ENCODE results near the gene HSP90AB1.

HSP90AB1 gene

GRCh38 chr6:44232676-44233566 is 14.0 kb upstream of the HSP90AB1 start:
- Histone ChIP-seq H3K79me2 (ENCODE audit: low read length) (peaks cover 8% of the 10 kb centered on the region), H4K20me1 (ENCODE audit: insufficient read depth, low read length) (peaks cover 15% of the 10 kb centered on the region), H3K4me2 (ENCODE audit: low read length) (no peak overlapping the region), H3K27ac (ENCODE audit: low read length) (no peak overlapping the region), H3K4me3 (ENCODE audit: low read length) (no peak overlapping the region), H3K9ac (ENCODE audit: low read length) (no peak overlapping the region), H3K9me3 (ENCODE audit: insufficient read depth, low read length) (no peaks in the 10 kb centered on the region), H3K4me1 (ENCODE audit: low read length) (peaks cover 8% of the 10 kb centered on the region), H3K36me3 (replicated peaks; ENCODE audit: low read depth, low read length) (peaks cover 61% of the 10 kb centered on the region), H3K27me3 (ENCODE audit: low read depth, low read length) (no peaks in the 10 kb centered on the region), H2AFZ (ENCODE audit: low read depth, low read length) (no peak overlapping the region)
- TF ChIP-seq EZH2phosphoT487 (IDR thresholded peaks at IDR 0.05; ENCODE audit: low read depth) (no peak), CTCF (IDR thresholded peaks at IDR 0.05; ENCODE audit: low read depth, low read length) (no peak)

- peaks cover 1% of the 10 kb centered on the region; the same call in 1 of the 2 replicates for H3K79me2 ChIP-seq (ENCODE audit: low read length)
- TF ChIP-seq CTCF (IDR thresholded peaks at IDR 0.05; ENCODE audit: low read depth, low read length) (no peak), EZH2phosphoT487 (IDR thresholded peaks at IDR 0.05; ENCODE audit: low read depth) (no peak)
- no peak overlapping the region for H3K9ac ChIP-seq (ENCODE audit: low read length)
- H3K36me3 ChIP-seq (replicated peaks; ENCODE audit: low read depth, low read length) = peaks cover 54% of the 10 kb centered on the region
- H3K4me2 ChIP-seq (ENCODE audit: low read length) = no peak overlapping the region
- H3K9me3 ChIP-seq (ENCODE audit: insufficient read depth, low read length) = no peaks in the 10 kb centered on the region
- no peak overlapping the region for H3K27ac ChIP-seq (ENCODE audit: low read length)
- peaks cover 14% of the 10 kb centered on the region for H3K4me1 ChIP-seq (ENCODE audit: low read length)
- H3K4me3 ChIP-seq (ENCODE audit: low read length) = no peak overlapping the region
- peaks cover 11% of the 10 kb centered on the region for H4K20me1 ChIP-seq (ENCODE audit: insufficient read depth, low read length)
- no peaks in the 10 kb centered on the region for H3K27me3 ChIP-seq (ENCODE audit: low read depth, low read length)
- no peak overlapping the region for H2AFZ ChIP-seq (ENCODE audit: low read depth, low read length)
Observed at GRCh38 chr6:44233567-44234100, 13.3 kb upstream of the HSP90AB1 start.

GRCh38 chr6:44234101-44235025 is 12.5 kb upstream of the HSP90AB1 start:
- no peaks in the 10 kb centered on the region for H3K27me3 ChIP-seq (ENCODE audit: low read depth, low read length)
- no peak overlapping the region for H3K4me2 ChIP-seq (ENCODE audit: low read length)
- H2AFZ ChIP-seq (ENCODE audit: low read depth, low read length) = no peak overlapping the region
- H3K27ac ChIP-seq (ENCODE audit: low read length) = no peak overlapping the region
- H4K20me1 ChIP-seq (ENCODE audit: insufficient read depth, low read length) = peaks cover 5% of the 10 kb centered on the region; the same call in 1 of the 2 replicates
- no peaks in the 10 kb centered on the region for H3K9me3 ChIP-seq (ENCODE audit: insufficient read depth, low read length)
- no peak overlapping the region for H3K9ac ChIP-seq (ENCODE audit: low read length)
- no peak overlapping the region for H3K4me3 ChIP-seq (ENCODE audit: low read length)
- peaks cover 48% of the 10 kb centered on the region for H3K36me3 ChIP-seq (replicated peaks; ENCODE audit: low read depth, low read length)
- H3K79me2 ChIP-seq (ENCODE audit: low read length) = no peaks in the 10 kb centered on the region
- TF ChIP-seq EZH2phosphoT487 (IDR thresholded peaks at IDR 0.05; ENCODE audit: low read depth) = no peak
- peak; percentile 87 for TF ChIP-seq CTCF (IDR thresholded peaks at IDR 0.05; ENCODE audit: low read depth, low read length)
- H3K4me1 ChIP-seq (ENCODE audit: low read length) = peaks cover 17% of the 10 kb centered on the region
